ENCODE data around the gene PTPRG.

PTPRG gene

GRCh38 chr3:61943975-61944374 lies 382.6 kb downstream of the PTPRG start:
- DNase-seq = no peak

- no peak for DNase-seq
Measured at GRCh38 chr3:61944726-61945125, 383.4 kb downstream of the PTPRG start.

DNA sequence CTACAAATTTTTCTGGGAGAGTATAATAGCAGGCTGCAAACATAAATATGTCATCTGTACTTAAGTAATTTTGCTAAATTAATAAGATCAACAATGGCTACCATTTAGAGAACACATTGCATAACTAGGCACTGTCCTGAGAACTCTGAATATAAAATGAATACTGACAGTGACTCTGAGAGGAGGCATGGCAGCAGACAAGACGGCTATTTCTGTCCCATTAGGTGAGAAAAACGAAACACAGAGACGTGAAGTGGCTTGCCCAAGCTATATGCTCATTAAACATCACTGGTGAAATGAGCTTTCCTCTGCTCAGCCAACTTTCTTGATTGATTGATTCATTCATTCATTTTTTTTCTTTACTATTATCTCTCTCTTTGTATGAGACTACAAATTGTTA lies 384.3 kb downstream of the PTPRG start:
- no peak for DNase-seq

GRCh38 chr3:61946570-61947324 lies 385.4 kb downstream of the PTPRG start:
- DNase-seq = no peak

DNA sequence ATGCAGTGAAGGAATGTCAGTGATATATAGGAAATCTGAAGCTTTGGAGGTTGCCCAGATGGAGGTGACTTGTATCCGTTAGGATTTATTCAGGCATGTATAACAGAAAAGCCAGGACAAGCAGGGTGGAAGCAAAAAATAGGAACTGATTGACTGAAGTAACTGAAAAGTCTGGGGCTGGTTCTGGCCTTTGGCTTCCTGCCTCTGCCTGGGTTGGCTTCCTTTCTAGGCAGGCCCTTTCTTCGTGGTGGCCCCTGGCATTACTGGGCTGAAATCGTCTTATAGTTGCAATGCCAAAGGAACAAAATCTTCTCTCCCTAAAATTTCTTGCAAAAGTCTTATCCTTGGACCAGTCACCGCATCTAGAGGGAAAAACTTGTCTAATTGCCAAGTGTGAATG lies 386.1 kb downstream of the PTPRG start:
- DNase-seq = no peak

DNA sequence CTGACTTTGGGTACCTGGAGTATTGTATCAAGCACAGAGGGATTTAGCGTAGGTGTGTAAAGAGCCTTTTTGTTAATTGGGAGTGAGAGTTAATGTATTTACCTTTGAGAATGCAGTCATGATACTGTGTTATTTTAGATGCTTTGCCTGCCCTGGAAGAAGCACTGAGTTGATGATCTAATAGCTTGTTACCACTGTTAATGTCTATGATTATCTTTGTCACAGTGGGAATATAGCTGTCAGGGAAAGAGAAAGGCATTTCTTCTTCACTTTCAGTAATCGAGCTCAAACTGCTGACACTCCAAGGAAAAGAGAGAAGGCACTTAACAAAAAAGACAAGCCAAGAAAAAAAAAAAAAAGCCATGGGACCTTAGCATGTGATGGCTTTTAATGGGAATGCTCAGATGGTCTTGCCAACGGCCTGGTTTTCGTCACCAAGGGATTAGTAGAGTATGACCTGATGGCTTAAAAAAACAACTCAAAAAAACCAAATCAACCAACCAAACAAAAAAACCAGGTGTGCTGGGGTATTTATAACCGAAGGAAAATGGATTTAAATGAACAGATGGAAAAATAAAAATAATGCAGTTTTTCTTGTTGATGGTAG lies 387.4 kb downstream of the PTPRG start:
- DNase-seq = no peak

DNA sequence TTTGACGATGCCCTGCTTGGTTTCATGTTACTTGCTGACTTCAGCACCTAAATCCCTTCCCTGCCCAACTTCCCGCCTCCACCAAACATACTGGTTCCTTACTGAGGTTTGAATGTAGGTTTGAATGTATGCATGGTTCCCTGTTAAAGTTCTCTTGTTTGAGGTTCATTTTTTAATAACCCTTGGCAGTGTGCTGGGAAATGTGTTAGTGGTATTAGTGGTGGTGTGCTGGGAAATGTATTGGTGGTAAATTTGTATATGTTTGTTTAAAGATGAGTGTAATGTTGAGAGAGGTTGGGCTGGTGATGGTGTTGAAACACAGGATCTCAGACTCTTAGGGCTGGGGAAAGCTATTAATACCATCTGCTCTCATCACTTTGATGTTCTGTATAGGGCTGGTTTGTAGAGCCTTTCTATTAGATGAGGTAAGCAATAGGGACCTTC lies 392.7 kb downstream of the PTPRG start:
- no peak for DNase-seq

DNA sequence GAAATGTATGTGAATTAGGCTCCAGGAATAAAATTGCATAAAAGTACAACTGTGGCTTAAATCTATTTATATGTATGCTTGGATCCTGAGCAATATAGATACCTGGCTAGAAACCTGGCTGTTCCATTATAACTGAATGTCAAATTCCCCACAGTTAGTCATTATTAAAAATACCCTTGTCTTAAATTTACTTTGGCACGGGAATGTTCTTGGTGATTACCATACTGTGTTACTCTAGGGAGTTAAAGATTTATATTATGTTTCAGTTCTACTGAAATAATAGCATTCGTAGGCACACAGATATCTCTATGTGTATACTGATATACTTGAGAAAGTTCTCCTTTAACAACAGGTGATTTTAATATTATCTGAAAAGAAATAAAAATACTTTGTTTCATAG lies 394.1 kb downstream of the PTPRG start:
- DNase-seq = no peak

DNA sequence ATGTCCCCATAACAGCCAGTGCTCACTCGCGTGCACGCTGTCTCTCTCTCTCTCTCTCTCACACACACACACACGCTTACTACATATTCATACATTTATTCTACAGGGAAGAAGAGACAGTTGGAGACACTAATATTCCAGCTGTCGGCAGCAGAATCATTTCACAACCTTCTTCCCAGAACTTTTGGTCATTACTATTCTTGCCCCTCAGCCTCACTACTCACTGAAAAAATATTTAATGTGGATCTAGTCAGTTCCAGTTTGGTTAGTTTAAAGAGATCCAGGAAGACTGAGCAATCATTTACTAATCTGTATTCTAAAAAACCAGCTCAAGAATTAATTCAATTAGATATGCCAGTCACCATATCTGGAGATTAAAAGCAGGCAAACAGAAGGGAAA lies 394.9 kb downstream of the PTPRG start:
- DNase-seq = no peak

- no peak for DNase-seq
Measured at GRCh38 chr3:61957259-61957658, 395.9 kb downstream of the PTPRG start.

- DNase-seq = no peak
Measured at GRCh38 chr3:61960976-61961375, 399.6 kb downstream of the PTPRG start.

GRCh38 chr3:61961900-61962299 lies 400.5 kb downstream of the PTPRG start:
- DNase-seq = no peak

GRCh38 chr3:61964566-61964965 lies 403.2 kb downstream of the PTPRG start:
- no peak for DNase-seq

GRCh38 chr3:61965770-61966131 lies 404.4 kb downstream of the PTPRG start:
- no peak for DNase-seq

- no peak for DNase-seq
Measured at GRCh38 chr3:61966200-61966599, 404.8 kb downstream of the PTPRG start.

DNA sequence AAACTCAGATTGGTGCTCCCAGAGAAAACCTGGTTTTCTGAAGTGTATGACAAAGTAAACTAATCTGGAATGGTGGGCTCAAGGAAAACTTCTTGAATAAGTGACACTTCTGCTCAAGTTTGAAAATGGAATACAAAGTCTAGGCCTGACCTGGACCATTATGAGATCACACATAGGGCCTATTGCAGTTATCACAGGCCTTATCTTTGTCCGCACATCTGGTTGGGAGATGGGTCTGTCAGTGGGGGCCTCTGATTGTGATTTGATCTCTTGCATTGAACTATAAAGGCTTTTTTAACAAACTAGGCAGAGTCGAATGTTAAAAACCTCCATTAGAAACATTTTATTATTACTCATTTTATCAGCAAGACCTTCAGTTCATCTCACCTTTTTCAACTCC lies 405.6 kb downstream of the PTPRG start:
- DNase-seq = no peak

DNA sequence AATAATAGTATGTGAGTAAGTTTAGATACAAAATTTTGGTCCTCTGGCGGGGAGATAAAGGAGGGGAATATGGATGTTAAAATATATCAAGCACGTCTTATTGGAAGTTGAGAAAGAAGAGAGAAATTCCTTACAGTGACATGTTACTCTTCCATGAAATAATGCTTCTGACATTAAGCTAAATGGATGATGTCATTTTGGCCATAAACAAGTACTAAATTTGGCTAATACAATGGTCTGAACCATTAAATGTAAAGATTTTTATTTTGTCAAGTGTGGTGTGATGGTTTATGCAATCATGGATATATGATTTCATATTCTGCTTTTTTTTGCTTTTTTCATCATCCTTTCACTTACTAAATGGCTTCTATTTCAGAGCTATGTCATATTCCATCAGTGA lies 406.6 kb downstream of the PTPRG start:
- no peak for DNase-seq

DNA sequence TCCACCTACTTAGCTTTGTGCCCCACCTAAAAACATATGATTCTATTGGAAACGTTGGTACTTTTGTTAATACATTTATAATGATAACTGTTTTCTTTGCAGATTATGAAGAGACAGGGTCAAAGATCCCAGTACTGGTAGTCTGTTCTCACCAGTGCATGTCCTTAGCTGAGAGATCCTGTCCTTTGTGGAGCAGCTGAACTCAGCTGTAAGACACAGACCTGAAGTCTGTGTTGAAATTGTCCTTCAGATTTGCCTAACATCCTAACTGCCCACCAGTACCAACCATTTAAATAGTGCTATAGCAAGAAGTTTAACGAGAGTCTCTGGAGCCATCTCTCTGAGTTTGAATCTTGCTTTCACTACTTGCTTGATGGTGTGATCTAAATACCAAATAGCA lies 413.3 kb downstream of the PTPRG start:
- DNase-seq = no peak

DNA sequence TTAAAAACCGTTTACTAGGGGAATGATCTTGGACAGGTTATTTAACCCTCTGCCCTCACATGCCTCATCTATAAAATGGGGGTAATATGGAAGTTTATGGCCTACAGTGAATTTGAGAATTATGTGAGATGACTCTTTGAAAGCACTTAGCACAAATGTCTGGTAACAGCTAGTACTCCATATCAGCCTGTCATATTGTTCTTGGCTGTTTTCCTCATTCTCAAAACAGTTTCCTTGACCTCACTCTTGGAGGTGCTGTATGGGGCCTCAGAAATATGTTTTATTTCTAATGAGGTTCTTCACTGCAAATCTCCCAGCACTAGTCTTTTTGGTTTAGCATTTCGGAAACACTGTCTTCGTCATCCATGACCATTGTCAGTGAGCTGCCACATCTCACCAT lies 413.8 kb downstream of the PTPRG start:
- DNase-seq = no peak

- no peak for DNase-seq
Measured at GRCh38 chr3:61975936-61976335, 414.6 kb downstream of the PTPRG start.

DNA sequence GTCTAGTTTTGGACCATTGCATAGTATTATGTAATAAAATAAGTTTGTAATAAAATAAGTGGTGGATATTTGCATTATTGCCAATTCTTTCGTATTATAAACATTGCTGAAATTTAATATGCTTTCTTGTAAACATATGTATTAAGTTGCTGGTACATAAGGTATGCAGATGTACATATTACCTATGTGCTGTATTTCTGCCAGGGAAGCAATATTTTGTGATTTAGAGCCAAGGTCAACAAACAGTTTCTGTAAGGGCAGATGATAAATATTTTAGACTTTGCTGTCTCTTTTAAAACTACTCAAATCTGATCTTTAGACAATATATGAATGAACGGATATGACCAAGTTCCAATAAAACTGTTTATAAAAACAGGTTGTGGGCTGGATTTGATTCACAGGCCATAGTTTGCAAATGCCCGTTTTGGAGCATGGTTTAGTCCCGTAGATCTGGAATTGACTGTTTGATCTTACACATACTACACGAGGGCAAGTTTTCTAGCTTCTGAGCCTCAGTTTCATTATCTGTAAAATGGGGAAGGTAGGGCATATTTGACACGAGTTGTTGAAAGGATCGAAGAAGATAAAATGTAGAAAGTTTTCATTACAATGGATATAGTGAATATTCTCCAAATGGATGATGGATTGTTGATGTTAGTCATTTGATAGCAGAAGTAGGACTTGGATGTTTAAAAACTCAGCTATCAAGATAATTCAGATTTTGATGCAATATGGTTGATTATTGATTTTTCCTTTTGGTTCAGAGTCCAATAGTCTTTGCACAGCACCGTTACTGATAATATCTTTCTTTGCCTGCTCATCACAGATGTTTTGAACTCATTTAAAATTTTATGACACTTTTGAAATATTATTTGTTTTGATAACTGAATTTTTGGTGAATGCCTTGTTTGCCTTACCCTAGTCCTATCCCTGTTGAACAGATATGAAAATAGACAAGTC lies 417.4 kb downstream of the PTPRG start:
- DNase-seq = no peak

- no peak for DNase-seq
Measured at GRCh38 chr3:61979638-61980037, 418.3 kb downstream of the PTPRG start.

DNA sequence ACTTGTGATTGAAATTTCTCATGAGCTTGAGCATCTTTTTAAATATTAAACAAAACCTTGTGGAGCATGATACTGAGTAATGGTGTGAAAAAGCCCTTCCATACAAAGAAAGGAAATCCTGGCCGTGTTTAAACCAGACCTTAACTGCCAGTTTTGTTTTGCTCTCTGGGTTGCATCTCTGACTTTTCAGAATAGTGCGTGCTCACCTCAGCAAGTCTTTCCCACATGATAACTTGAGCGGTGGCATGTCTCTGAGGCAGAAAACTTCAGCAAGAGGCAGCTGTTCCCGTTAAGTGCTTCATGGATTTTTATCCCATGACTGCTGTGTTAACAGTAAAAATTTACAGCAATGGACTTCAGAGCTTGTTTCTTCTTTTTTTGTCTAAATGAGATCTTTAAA lies 418.7 kb downstream of the PTPRG start:
- DNase-seq = no peak

DNA sequence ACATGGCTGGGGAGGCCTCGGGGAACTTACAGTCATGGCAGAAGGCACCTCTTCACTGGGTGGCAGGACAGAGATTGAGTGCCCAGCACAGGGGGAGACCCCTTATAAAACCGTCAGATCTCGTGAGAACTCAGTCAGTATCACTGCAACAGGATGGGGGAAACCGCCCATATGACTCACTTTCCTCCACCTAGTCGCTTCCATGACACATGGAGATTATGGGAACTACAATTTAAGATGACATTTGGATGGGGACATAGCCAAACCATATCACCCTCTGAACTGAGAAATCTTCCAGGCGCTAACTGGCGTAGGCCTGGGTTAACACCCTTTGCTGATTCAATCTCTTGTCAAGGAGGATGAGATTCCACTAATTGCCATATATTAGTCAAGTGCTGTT lies 419.7 kb downstream of the PTPRG start:
- no peak for DNase-seq
